GM12892 (cell line): ENCODE results near the gene KCNMB1.

Experiments used
- POLR2A ChIP-seq: IDR thresholded peaks from 2 replicates; pipeline ENCODE4 v1.6.1; 2011; ENCODE audit warnings: low read depth, low read length, control low read depth
- POLR2AphosphoS5 ChIP-seq: IDR thresholded peaks from 2 replicates; pipeline ENCODE4 v1.6.1; 2011; ENCODE audit warnings: low read depth, low read length, control low read depth

GRCh38 chr5:170334626-170335025 is 54.5 kb downstream of the KCNMB1 start:
- TF ChIP-seq POLR2A = no peak
- no peak for TF ChIP-seq POLR2AphosphoS5
